GM04504 (cell line): Measurements from ENCODE around the gene ZNF584.
A peak's percentile ranks its signal among the peaks of the same experiment; 100 is the strongest.

Experiments
- DNase-seq: peaks from one replicate; pipeline ENCODE4 v3.0.0-alpha.2; 2012; ENCODE audit warnings: low read depth

Gene ZNF584

DNA sequence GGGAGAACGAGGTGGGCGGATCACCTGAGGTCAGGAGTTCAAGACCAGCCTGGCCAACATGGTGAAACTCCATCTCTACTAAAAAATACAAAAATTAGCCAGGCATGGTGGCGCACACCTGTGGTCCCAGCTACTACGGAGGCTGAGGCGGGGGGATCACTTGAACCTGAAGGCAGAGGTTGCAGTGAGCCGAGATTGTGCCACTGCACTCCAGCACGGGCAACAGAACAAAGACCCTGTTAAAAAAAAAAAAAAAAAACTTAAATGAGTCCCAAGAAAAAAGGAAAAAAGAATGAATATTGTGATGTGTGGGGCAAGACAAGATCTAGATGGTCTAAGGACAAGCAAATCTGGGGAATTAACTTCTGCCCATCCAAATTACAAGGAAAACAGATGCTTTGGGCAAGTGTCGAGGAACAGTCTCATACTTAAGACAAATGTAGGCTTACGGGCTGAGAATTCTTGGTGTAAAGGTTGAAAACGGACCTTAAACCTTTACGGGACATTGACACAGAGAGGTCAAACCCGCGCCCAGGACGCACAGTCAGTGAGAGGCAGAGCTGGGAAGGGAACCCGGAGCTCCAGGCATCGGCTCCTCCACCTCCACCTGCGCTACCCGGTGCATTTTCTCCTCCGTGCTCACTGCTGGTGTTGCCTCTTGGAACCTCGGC, 57.8 kb downstream of the ZNF584 start:
- DNase-seq, result no peak

GRCh38 chr19:58466760-58467589, 58.5 kb downstream of the ZNF584 start, which contains the start of gene ZNF324:
TSS of gene ZNF324 (plus strand) at chr19:58467080. CDS start at chr19:58469186, 2,106 bp downstream.
- DNase-seq, result peak; percentile 86
